Neural cell (in vitro differentiated cells): ENCODE results near the gene SNRNP200. TPM values are rescaled to one million over a fixed set of nuclear protein-coding genes. Genes with fewer than 3 reads are reported as not detected.

ENCODE experiments used
- H2AFZ ChIP-seq: fragments of 200-600, 300-800 bp; sonication (generic), shearing (Covaris generic); 2 replicates; pipeline ENCODE4 v1.6.0; 2014; ENCODE audit warnings: low read depth, mild to moderate bottlenecking, antibody characterized with exemption, low read length, moderate library complexity
- H3F3A ChIP-seq: fragments of 200-600 bp; shearing (Covaris generic); 2 replicates; pipeline ENCODE4 v1.6.1; 2016; ENCODE audit warnings: mild to moderate bottlenecking, moderate library complexity, mixed read lengths, antibody characterized with exemption, low read length; ENCODE audit not compliant: insufficient read depth, poor library complexity, severe bottlenecking
- H3K27ac ChIP-seq: fragments of 200-600, 300-800 bp; sonication (generic), shearing (Covaris generic); 2 replicates; pipeline ENCODE4 v1.5.1; 2014; ENCODE audit warnings: mild to moderate bottlenecking, low read length, moderate library complexity
- H3K27me3 ChIP-seq: fragments of 300-800, 200-600 bp; sonication (generic), shearing (Covaris generic); 2 replicates; pipeline ENCODE4 v1.6.0; 2014; ENCODE audit warnings: mild to moderate bottlenecking, low read depth, low read length, moderate library complexity; ENCODE audit not compliant: insufficient read depth
- H3K36me3 ChIP-seq: fragments of 300-800, 200-600 bp; sonication (generic), shearing (Covaris generic); 2 replicates; pipeline ENCODE4 v1.5.1; 2014; ENCODE audit warnings: mild to moderate bottlenecking, antibody characterized with exemption, low read length, moderate library complexity; ENCODE audit not compliant: insufficient read depth
- H3K4me2 ChIP-seq: fragments of 300-800, 200-600 bp; sonication (generic), shearing (Covaris generic); 2 replicates; pipeline ENCODE4 v1.6.0; 2014; ENCODE audit warnings: mild to moderate bottlenecking, low read length
- H3K4me3 ChIP-seq: fragments of 300-800, 200-600 bp; sonication (generic), shearing (Covaris generic); 2 replicates; pipeline ENCODE4 v1.5.1; 2014; ENCODE audit warnings: mild to moderate bottlenecking, low read length, moderate library complexity
- H3K79me2 ChIP-seq: fragments of 200-600 bp; shearing (Covaris generic); replicated peaks from 2 replicates; pipeline ENCODE4 v1.6.0; 2014; ENCODE audit warnings: mild to moderate bottlenecking, low read length, moderate library complexity; ENCODE audit not compliant: insufficient read depth
- H3K9ac ChIP-seq: fragments of 300-800, 200-600 bp; sonication (generic), shearing (Covaris generic); 2 replicates; pipeline ENCODE4 v1.6.1; 2016; ENCODE audit warnings: mild to moderate bottlenecking, low read length, mixed read lengths
- H3K9me2 ChIP-seq: fragments of 200-600 bp; shearing (Covaris generic); 2 replicates; pipeline ENCODE4 v1.6.1; 2016; ENCODE audit warnings: mild to moderate bottlenecking, low read length, mixed read lengths; ENCODE audit not compliant: insufficient read depth
- H3K9me3 ChIP-seq: fragments of 200-600, 300-800 bp; sonication (generic), shearing (Covaris generic); 2 replicates; pipeline ENCODE4 v1.6.1; 2016; ENCODE audit warnings: mild to moderate bottlenecking, mixed run types, low read length, moderate library complexity, mixed read lengths
- H4K20me1 ChIP-seq: fragments of 200-600 bp; shearing (Covaris generic); 2 replicates; pipeline ENCODE4 v1.6.1; 2016; ENCODE audit warnings: mild to moderate bottlenecking, mixed run types; ENCODE audit not compliant: insufficient read depth
- CTCF ChIP-seq: fragments of 450-650 bp; IDR thresholded peaks from 2 replicates; pipeline ENCODE4 v1.5.1; 2014; ENCODE audit warnings: antibody characterized with exemption, mild to moderate bottlenecking, moderate library complexity; ENCODE audit not compliant: poor library complexity, severe bottlenecking
- EP300 ChIP-seq: fragments of 450-650 bp; conservative IDR thresholded peaks from 2 replicates; pipeline ENCODE4 v1.6.1; 2014; ENCODE audit warnings: antibody characterized with exemption, mild to moderate bottlenecking, moderate library complexity; ENCODE audit not compliant: poor library complexity, severe bottlenecking
- EZH2 ChIP-seq: fragments of 200-600, 300-800 bp; shearing (Covaris generic), sonication (generic); IDR thresholded peaks from 2 replicates; pipeline ENCODE4 v1.6.1; 2014; ENCODE audit warnings: antibody characterized with exemption, low read length, borderline replicate concordance, mild to moderate bottlenecking; ENCODE audit not compliant: insufficient read depth, poor library complexity, severe bottlenecking
- MXI1 ChIP-seq: fragments of 450-650 bp; conservative IDR thresholded peaks from 2 replicates; pipeline ENCODE4 v1.6.1; 2014; ENCODE audit warnings: antibody characterized with exemption, mild to moderate bottlenecking; ENCODE audit not compliant: poor library complexity, severe bottlenecking
- POLR2AphosphoS5 ChIP-seq: IDR thresholded peaks from 2 replicates; pipeline ENCODE4 v1.6.1; 2012
- RAD21 ChIP-seq: fragments of 450-650 bp; conservative IDR thresholded peaks from 2 replicates; pipeline ENCODE4 v1.6.1; 2014; ENCODE audit warnings: antibody characterized with exemption, mild to moderate bottlenecking, moderate library complexity
- REST ChIP-seq: IDR thresholded peaks from 2 replicates; pipeline ENCODE4 v1.6.1; 2012; ENCODE audit warnings: borderline replicate concordance
- SMC3 ChIP-seq: fragments of 450-650 bp; conservative IDR thresholded peaks from 2 replicates; pipeline ENCODE4 v1.6.1; 2014; ENCODE audit warnings: antibody characterized with exemption, mild to moderate bottlenecking, moderate library complexity; ENCODE audit not compliant: poor library complexity
- TAF1 ChIP-seq: IDR thresholded peaks from 2 replicates; pipeline ENCODE4 v1.6.1; 2012; ENCODE audit warnings: low read depth
- polyA plus RNA-seq: library from polyadenylated mRNA; depleted of rRNA; stranded (reverse); fragments of >200 nt; gene quantifications from 2 replicates; pipeline ENCODE4 v1.2.3, GENCODE V29; 2014

SNRNP200 gene
- polyA plus RNA-seq, 1 donor from 2014 or later, result 70.4 TPM

- Histone ChIP-seq H3K27me3 (peaks cover 20% of the 10 kb centered on the region), H3K4me3 (no peak overlapping the region), H3K9ac (no peak overlapping the region), H3F3A (no peaks in the 10 kb centered on the region), H3K4me2 (no peak overlapping the region), H2AFZ (no peak overlapping the region), H3K79me2 (no peaks in the 10 kb centered on the region), H3K36me3 (no peaks in the 10 kb centered on the region), H3K27ac (no peak overlapping the region), H4K20me1 (no peaks in the 10 kb centered on the region), H3K9me3 (no peaks in the 10 kb centered on the region), H3K9me2 (no peaks in the 10 kb centered on the region)
- TF ChIP-seq EP300, result no peak
- TF ChIP-seq SMC3, result no peak
- TF ChIP-seq CTCF, result no peak
- TF ChIP-seq REST, result no peak
- TF ChIP-seq MXI1, result no peak
- TF ChIP-seq TAF1, result no peak
- no peak for TF ChIP-seq EZH2
- no peak for TF ChIP-seq RAD21
These were observed 24.1 kb upstream of the SNRNP200 start for GRCh38 chr2:96329456-96329855.

DNA sequence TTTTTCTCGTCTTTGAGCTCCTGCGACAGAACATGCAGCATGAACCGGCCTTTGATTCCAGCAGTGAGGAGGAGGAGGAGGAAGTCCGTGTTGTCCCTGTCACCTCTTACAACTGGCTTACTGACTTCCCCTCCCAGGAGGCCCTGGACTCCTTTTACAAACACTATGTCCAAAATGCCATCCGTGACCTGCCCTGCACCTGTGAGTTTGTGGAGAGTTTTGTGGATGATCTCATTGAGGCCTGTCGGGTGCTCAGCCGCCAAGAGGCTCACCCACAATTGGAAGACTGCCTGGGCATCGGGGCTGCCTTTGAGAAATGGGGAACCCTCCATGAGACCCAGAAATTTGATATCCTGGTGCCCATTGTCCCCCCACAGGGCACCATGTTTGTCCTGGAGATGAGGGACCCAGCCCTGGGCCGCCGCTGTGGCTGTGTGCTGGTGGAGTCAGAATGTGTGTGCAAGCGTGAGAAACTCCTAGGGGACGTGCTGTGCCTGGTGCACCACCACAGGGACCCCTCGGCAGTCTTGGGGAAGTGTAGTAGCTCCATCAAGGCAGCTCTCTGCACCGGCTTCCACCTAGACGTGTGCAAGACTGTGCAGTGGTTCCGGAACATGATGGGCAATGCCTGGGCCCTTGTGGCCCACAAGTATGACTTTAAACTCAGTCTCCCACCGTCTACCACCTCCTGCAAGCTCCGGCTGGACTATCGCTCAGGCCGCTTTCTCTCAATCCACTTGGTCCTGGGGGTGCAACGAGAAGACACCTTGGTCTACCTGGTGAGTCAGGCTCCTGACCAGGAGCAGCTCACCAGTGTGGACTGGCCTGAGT lies 21.9 kb upstream of the SNRNP200 start:
- Histone ChIP-seq H3K27ac (no peak overlapping the region), H3K4me3 (no peak overlapping the region), H3K9me2 (no peaks in the 10 kb centered on the region), H3K36me3 (no peaks in the 10 kb centered on the region), H3F3A (no peaks in the 10 kb centered on the region), H3K79me2 (no peaks in the 10 kb centered on the region), H4K20me1 (no peaks in the 10 kb centered on the region), H3K9me3 (no peaks in the 10 kb centered on the region), H2AFZ (no peak overlapping the region), H3K27me3 (peaks cover 31% of the 10 kb centered on the region), H3K4me2 (no peak overlapping the region), H3K9ac (no peak overlapping the region)
- TF ChIP-seq SMC3 (no peak), POLR2AphosphoS5 (no peak), CTCF (no peak), RAD21 (no peak), MXI1 (no peak), EP300 (no peak), REST (no peak), TAF1 (no peak), EZH2 (no peak)
